Gastrocnemius medialis (tissue), 4 donors: Measurements from ENCODE around the gene EPN3.

ENCODE experiments used
- POLR2A ChIP-seq, 2 donors: fragments of 450-650 bp; IDR thresholded peaks; one replicate each; pipeline ENCODE4 v1.6.1; 2017; ENCODE audit warnings: antibody characterized with exemption in 2 of 2, mild to moderate bottlenecking in 2 of 2, moderate library complexity in 2 of 2
- TF ChIP-seq, protein P1 (sequence below), 5 experiments: fragments of 450-650 bp in 3 of 5; fragments of 200-600 bp in 2 of 5; sonication (generic) in 2 of 5; IDR thresholded peaks in 4 of 5; conservative IDR thresholded peaks in 1 of 5; 1 replicate in 4 of 5; 2 replicates in 1 of 5; pipeline ENCODE4 v1.5.1; 2016 to 2019; ENCODE audit warnings: antibody characterized with exemption in 5 of 5, mild to moderate bottlenecking in 3 of 5, moderate library complexity in 3 of 5

DNA sequence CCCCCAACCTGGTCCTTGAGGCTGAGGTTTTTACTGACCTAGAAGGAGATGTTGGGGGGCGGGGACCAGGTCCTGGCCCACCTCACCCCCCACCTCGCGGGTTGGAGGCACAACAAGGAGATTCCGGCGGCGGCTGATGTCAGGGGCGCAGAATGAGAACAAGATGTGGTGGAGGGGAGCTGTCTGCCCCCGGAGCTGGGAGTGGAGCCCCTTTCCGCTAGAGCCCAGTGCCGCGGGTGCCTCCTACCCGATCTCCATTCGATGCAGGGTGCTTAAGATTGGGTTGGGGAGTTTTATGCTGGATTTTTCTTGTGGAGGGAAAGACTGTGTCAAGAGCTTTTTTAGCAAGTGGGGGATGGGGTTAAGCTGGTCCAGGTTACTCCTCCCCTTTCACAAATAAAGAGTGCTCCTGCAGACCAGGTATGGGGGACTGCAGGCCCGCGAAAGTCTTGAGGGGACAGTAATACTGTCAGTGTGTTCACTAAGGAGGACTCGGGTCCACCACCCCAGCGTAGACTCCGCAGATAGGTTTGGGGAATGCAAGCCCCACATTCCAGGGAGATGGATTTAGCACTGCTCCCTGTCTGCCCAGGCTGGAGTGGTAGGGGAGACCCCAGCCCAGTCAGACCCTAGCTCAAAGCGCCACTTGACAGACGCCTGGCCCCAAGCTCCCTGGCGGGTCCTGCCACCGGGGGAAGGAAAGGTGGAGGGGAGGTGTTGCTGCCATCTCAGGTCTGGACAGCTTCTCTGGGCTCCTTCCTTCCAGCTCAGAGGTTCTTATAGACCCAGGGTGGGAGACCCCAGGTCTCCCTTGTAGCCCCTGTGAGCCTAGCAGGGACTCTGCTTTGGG is 29.9 kb downstream of the EPN3 start:
- TF ChIP-seq, protein P1, sequence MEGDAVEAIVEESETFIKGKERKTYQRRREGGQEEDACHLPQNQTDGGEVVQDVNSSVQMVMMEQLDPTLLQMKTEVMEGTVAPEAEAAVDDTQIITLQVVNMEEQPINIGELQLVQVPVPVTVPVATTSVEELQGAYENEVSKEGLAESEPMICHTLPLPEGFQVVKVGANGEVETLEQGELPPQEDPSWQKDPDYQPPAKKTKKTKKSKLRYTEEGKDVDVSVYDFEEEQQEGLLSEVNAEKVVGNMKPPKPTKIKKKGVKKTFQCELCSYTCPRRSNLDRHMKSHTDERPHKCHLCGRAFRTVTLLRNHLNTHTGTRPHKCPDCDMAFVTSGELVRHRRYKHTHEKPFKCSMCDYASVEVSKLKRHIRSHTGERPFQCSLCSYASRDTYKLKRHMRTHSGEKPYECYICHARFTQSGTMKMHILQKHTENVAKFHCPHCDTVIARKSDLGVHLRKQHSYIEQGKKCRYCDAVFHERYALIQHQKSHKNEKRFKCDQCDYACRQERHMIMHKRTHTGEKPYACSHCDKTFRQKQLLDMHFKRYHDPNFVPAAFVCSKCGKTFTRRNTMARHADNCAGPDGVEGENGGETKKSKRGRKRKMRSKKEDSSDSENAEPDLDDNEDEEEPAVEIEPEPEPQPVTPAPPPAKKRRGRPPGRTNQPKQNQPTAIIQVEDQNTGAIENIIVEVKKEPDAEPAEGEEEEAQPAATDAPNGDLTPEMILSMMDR (IDR thresholded peaks at IDR 0.05 in 4 of 5, conservative IDR thresholded peaks at IDR 0.05 in 1 of 5): no peak
- TF ChIP-seq POLR2A (IDR thresholded peaks at IDR 0.05): no peak
